ENCODE data around the gene NPBWR2. TPM values are rescaled to one million over a fixed set of nuclear protein-coding genes. Genes with fewer than 3 reads are reported as not detected.

Gene NPBWR2
- total RNA-seq, 4 donors from 2014 or later: not detected

DNA sequence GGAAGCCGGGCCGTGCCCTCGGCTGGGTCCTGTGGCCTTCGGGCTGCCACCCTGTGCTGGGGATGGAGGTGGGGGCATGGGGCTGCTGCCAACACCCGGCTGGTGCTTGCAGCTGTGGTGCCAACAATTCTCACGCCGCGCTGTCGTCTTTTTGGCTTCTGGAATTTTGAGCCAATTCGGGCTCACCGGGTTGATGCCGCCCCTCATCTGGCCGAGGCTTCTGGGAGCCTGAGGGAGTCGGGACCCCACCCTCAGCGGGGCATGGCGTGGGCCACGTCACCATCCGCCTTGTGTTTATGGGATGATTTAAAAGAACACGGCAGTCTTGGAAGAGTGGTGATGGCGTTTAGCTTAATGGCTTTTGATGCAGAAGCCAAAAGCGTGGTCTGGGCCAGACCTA is 8.7 kb upstream of the NPBWR2 start:
- Histone ChIP-seq H3K36me3 (no peaks in the 10 kb centered on the region), H3K4me1 (peaks cover 0 to 9% (median 0%) of the 10 kb centered on the region in 4 donors), H3K27ac (no peak overlapping the region), H3K27me3 (peaks cover 0 to 3% of the 10 kb centered on the region in 2 donors), H3K9me3 (no peaks in the 10 kb centered on the region), H3K4me3 (no peak overlapping the region)
- no peak for DNase-seq (ENCODE audit: low spot score in 2 of 2)
- no peak for TF ChIP-seq EP300 (IDR thresholded peaks at IDR 0.05)
- TF ChIP-seq POLR2A (IDR thresholded peaks at IDR 0.05): no peak
- TF ChIP-seq, protein P1, sequence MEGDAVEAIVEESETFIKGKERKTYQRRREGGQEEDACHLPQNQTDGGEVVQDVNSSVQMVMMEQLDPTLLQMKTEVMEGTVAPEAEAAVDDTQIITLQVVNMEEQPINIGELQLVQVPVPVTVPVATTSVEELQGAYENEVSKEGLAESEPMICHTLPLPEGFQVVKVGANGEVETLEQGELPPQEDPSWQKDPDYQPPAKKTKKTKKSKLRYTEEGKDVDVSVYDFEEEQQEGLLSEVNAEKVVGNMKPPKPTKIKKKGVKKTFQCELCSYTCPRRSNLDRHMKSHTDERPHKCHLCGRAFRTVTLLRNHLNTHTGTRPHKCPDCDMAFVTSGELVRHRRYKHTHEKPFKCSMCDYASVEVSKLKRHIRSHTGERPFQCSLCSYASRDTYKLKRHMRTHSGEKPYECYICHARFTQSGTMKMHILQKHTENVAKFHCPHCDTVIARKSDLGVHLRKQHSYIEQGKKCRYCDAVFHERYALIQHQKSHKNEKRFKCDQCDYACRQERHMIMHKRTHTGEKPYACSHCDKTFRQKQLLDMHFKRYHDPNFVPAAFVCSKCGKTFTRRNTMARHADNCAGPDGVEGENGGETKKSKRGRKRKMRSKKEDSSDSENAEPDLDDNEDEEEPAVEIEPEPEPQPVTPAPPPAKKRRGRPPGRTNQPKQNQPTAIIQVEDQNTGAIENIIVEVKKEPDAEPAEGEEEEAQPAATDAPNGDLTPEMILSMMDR (IDR thresholded peaks at IDR 0.05): no peak
- 79 to 80% methylated on average over 14 to 21 of the region's 21 CpGs for WGBS, 2 donors

DNA sequence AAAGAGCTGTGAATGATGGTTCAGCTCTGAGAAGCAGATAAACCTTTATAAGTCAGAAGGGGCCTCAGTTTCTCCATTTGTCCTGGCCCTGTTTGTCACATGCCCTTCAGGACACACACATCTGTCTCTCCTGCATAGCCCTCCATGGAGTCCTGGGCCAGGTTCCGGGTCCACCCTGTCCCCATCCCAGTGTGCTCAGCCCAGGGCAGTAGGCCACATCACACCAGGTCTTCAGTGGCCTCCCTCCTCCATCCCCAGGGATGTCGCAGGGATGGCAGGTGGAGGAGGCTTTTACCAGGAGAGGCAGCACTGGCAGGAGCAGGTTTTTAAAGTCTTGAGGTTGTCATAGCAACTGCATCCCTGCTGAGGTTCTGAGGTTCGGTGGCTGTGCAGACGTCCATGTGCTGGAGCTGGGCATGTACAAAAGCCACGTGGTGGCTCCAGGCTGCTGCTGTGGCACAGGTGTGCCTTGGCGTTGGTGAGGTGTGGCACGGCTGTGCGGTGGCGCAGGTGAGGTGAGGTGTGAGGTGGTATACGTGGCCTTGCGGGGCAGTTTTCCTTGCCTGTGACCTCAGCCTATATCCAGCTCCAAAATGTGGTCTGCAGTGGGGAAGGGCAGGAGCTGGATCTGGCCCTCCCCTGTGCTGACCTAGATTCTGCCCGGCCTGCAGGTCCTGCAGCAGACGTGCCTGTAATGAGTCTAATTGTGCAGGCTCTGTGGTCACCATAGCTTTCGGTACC is 8.0 kb upstream of the NPBWR2 start:
- Histone ChIP-seq H3K4me3 (no peak overlapping the region), H3K27ac (no peak overlapping the region), H3K27me3 (no peaks in the 10 kb centered on the region), H3K9me3 (no peaks in the 10 kb centered on the region), H3K36me3 (no peaks in the 10 kb centered on the region), H3K4me1 (peaks cover 0 to 5% (median 0%) of the 10 kb centered on the region in 4 donors)
- no peak for DNase-seq (ENCODE audit: low spot score in 2 of 2)
- TF ChIP-seq EP300 (IDR thresholded peaks at IDR 0.05) (no peak), POLR2A (IDR thresholded peaks at IDR 0.05) (no peak)
- TF ChIP-seq, protein P1 (IDR thresholded peaks at IDR 0.05): no peak
- 67 to 71% methylated on average over 14 of the region's 14 CpGs for WGBS, 2 donors

DNA sequence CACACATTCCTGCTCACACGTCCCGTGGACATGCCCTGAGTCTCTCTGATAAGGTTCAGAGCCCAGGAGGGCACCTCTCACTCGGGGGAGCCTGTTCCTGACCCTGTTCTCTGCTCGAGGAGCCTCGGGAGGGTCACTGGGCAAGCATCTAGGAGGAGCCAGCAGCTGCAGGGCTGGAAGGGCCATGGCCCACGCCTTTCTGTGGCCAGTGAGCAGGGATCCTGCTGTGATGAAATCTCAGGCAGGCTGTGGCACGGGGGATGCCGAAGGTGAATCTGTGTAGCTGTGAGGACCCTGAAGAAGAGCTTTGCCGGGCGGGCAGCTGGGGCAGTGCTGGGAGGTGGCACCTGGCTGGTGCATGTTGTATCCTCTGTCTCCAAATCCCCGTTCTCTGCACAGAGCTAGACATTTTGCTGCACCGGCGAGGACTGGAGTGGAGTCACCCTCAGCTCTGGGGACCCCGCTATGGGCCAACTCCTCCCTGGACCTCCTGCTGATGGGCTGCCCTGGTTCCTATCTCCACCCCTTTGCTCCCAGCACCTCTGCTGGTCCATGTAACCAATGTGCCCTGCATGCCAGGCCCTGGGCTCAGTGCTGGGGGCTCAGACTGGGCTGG is 7.1 kb upstream of the NPBWR2 start:
- H3K36me3 ChIP-seq: no peaks in the 10 kb centered on the region
- no peak overlapping the region for H3K27ac ChIP-seq
- TF ChIP-seq POLR2A (IDR thresholded peaks at IDR 0.05) (no peak), EP300 (IDR thresholded peaks at IDR 0.05) (no peak)
- TF ChIP-seq, protein P1 (IDR thresholded peaks at IDR 0.05): no peak
- H3K4me1 ChIP-seq: no peaks in the 10 kb centered on the region
- no peak for DNase-seq (ENCODE audit: low spot score in 2 of 2)
- no peaks in the 10 kb centered on the region for H3K27me3 ChIP-seq
- WGBS, 2 donors: 76% methylated on average over 14 of the region's 14 CpGs
- H3K4me3 ChIP-seq: no peak overlapping the region
- H3K9me3 ChIP-seq: no peaks in the 10 kb centered on the region

DNA sequence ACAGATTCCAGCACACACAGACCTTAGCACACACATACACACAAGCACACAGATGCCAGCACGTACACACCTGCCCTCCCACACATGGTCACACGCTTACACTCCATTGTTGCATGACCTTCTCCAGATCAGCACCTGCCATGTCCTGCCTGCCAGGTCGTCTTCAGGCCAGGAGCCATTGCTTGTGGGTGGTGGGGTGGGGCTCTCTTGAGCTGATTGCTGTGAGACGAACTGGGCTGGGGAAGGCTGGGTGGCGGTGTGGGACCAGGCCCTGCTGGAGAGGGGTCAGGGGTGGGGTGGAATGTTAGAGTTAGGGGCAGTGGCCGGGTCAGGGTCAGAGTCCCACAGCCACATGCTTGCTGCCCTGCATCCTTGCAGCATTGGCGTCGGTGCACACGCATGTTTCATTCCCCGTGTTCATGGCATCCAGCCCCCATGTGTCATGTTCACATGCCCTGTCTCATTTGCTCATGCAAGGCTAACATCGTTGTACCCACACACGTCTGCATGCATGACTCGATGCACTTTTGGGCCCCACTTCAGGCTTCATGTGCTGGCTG is 6.5 kb upstream of the NPBWR2 start:
- no peaks in the 10 kb centered on the region for H3K4me1 ChIP-seq
- H3K27ac ChIP-seq: no peak overlapping the region
- H3K36me3 ChIP-seq: no peaks in the 10 kb centered on the region
- WGBS, 2 donors: 76 to 79% methylated on average over 13 of the region's 13 CpGs
- no peaks in the 10 kb centered on the region for H3K27me3 ChIP-seq
- H3K4me3 ChIP-seq: no peak overlapping the region
- no peaks in the 10 kb centered on the region for H3K9me3 ChIP-seq
- no peak for TF ChIP-seq POLR2A (IDR thresholded peaks at IDR 0.05)
- TF ChIP-seq EP300 (IDR thresholded peaks at IDR 0.05): no peak
- TF ChIP-seq, protein P1 (IDR thresholded peaks at IDR 0.05): no peak
- DNase-seq (ENCODE audit: low spot score in 2 of 2): no peak

DNA sequence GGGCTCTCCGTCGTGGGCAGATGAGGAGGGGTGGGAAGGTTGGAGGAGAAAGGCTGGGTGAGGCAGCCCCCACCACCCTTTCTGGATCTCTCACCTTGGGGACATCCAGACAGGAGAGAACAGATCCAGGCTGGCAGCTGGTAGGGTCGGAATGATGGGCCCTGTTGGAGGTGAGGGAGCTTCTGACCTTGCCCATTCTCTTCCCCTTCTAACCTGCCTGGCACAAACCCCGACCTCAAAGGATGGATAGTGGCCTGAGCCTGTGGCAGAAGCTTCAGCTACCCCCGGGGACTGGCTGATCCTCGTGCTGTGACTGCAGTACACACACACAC is 6.0 kb upstream of the NPBWR2 start:
- no peak overlapping the region for H3K27ac ChIP-seq
- no peak for DNase-seq (ENCODE audit: low spot score in 2 of 2)
- TF ChIP-seq, protein P1 (IDR thresholded peaks at IDR 0.05): no peak
- no peak for TF ChIP-seq POLR2A (IDR thresholded peaks at IDR 0.05)
- TF ChIP-seq EP300 (IDR thresholded peaks at IDR 0.05): no peak
- H3K27me3 ChIP-seq: no peaks in the 10 kb centered on the region
- no peaks in the 10 kb centered on the region for H3K36me3 ChIP-seq
- no peaks in the 10 kb centered on the region for H3K4me1 ChIP-seq
- 62 to 80% methylated on average over 6 of the region's 6 CpGs for WGBS, 2 donors
- H3K4me3 ChIP-seq: no peak overlapping the region
- H3K9me3 ChIP-seq: no peaks in the 10 kb centered on the region
